Measurements from ENCODE around the gene BTBD1. TPM values are rescaled to one million over a fixed set of nuclear protein-coding genes. Genes with fewer than 3 reads are reported as not detected.
A peak's percentile ranks its signal among the peaks of the same experiment; 100 is the strongest.
"Not testable (repeated sequence)": the region's sequence is repeated elsewhere in the genome, so short reads cannot be mapped to it uniquely, and the experiment has no call there.

The BTBD1 gene
- total RNA-seq, 1 experiment from 2014 or later: 83.9 TPM

- Histone ChIP-seq H3K9ac (ENCODE audit: low read length) (peak overlapping the region; percentile 93), H3K9me2 (replicated peaks; ENCODE audit: low read length) (no peaks in the 10 kb centered on the region), H4K20me1 (ENCODE audit: low read length) (no peaks in the 10 kb centered on the region), H3F3A (ENCODE audit: low read length, unreplicated experiment) (no peaks in the 10 kb centered on the region), H3K79me2 (ENCODE audit: low read length) (peaks cover 14% of the 10 kb centered on the region), H3K36me3 (ENCODE audit: low read depth, low read length) (peaks cover 14% of the 10 kb centered on the region), H3K27ac (ENCODE audit: low read length) (peak overlapping the region; percentile 44), H3K27me3 (ENCODE audit: low read length) (no peaks in the 10 kb centered on the region), H3K4me2 (ENCODE audit: low read length) (peak overlapping the region; percentile 85), H2AFZ (ENCODE audit: low read length) (peak overlapping the region; percentile 80), H3K4me3 (ENCODE audit: low read length) (peak overlapping the region; percentile 92), H3K9me3 (ENCODE audit: low read length) (no peaks in the 10 kb centered on the region), H3K4me1 (ENCODE audit: insufficient read depth, low read length) (peaks cover 20% of the 10 kb centered on the region)
- ATAC-seq: peak; percentile 61
- BruUV-seq (replicated peaks): TSS peak; percentile 45
- peak; percentile 71 for DNase-seq
- POLR2A ChIA-PET (ENCODE audit: unreplicated experiment): no interaction called here
- peak; percentile 86 for TF ChIP-seq CTCF (conservative IDR thresholded peaks at IDR 0.05; ENCODE audit: low read depth, low read length)
- TF ChIP-seq EZH2phosphoT487 (IDR thresholded peaks at IDR 0.05; ENCODE audit: borderline replicate concordance, low read length): no peak
- CTCF ChIA-PET: interaction anchor here (0.6 to 1.3 kb wide), 2 partner anchors 210 to 261 kb away, joined by 3 to 4 read pairs; no protein-coding TSS in a partner anchor
- intact Hi-C loops (cut with micrococcal nuclease): loop anchor here (2.0 kb wide), 1 partner anchor 198 kb away; no protein-coding TSS in a partner anchor
These were observed 56.3 kb downstream of the BTBD1 start for GRCh38 chr15:83010709-83011270.

- H3K27ac ChIP-seq (ENCODE audit: low read length); H3K27me3 ChIP-seq (ENCODE audit: low read length); H3K36me3 ChIP-seq (ENCODE audit: low read depth, low read length); H3K79me2 ChIP-seq (ENCODE audit: low read length); DNase-seq; H3K4me1 ChIP-seq (ENCODE audit: insufficient read depth, low read length); H3K9ac ChIP-seq (ENCODE audit: low read length); H3F3A ChIP-seq (ENCODE audit: low read length, unreplicated experiment); H3K9me3 ChIP-seq (ENCODE audit: low read length); H2AFZ ChIP-seq (ENCODE audit: low read length); POLR2A ChIA-PET (ENCODE audit: unreplicated experiment); H4K20me1 ChIP-seq (ENCODE audit: low read length); CTCF ChIA-PET; H3K4me2 ChIP-seq (ENCODE audit: low read length); H3K4me3 ChIP-seq (ENCODE audit: low read length); H3K9me2 ChIP-seq (replicated peaks; ENCODE audit: low read length); BruUV-seq (replicated peaks): not testable (repeated sequence)
- ATAC-seq: peak; percentile 16; the same call in 1 of the 2 replicates
- intact Hi-C loops (cut with micrococcal nuclease): loop anchor here (1.0 kb wide), 2 partner anchors 151 to 168 kb away; no protein-coding TSS in a partner anchor
- peak; percentile 6; the same call in 1 of the 2 replicates for TF ChIP-seq CTCF (conservative IDR thresholded peaks at IDR 0.05; ENCODE audit: low read depth, low read length)
These were observed 66.4 kb downstream of the BTBD1 start for GRCh38 chr15:83000672-83001031.

- H3K4me3 ChIP-seq (ENCODE audit: low read length): peak overlapping the region; percentile 56
- DNase-seq: peak; percentile 75
- peak; percentile 79 for TF ChIP-seq CTCF (conservative IDR thresholded peaks at IDR 0.05; ENCODE audit: low read depth, low read length)
- TF ChIP-seq EZH2 (IDR thresholded peaks at IDR 0.05; ENCODE audit: low read length, unreplicated experiment): no peak
- no peaks in the 10 kb centered on the region for H3K4me1 ChIP-seq (ENCODE audit: insufficient read depth, low read length)
- H4K20me1 ChIP-seq (ENCODE audit: low read length): no peaks in the 10 kb centered on the region
- H3K27ac ChIP-seq (ENCODE audit: low read length): no peak overlapping the region
- H3K9ac ChIP-seq (ENCODE audit: low read length): peak overlapping the region; percentile 37; the same call in 1 of the 2 replicates
- peak overlapping the region; percentile 63 for H2AFZ ChIP-seq (ENCODE audit: low read length)
- POLR2A ChIA-PET (ENCODE audit: unreplicated experiment): no interaction called here
- CTCF ChIA-PET: no interaction called here
- no peaks in the 10 kb centered on the region for H3K9me2 ChIP-seq (replicated peaks; ENCODE audit: low read length)
- peak; percentile 81 for ATAC-seq
- H3K4me2 ChIP-seq (ENCODE audit: low read length): peak overlapping the region; percentile 81
- no TSS peak for BruUV-seq (replicated peaks)
- no peaks in the 10 kb centered on the region for H3K79me2 ChIP-seq (ENCODE audit: low read length)
- H3F3A ChIP-seq (ENCODE audit: low read length, unreplicated experiment): no peaks in the 10 kb centered on the region
- H3K36me3 ChIP-seq (ENCODE audit: low read depth, low read length): peaks cover 4% of the 10 kb centered on the region; the same call in 1 of the 2 replicates
- intact Hi-C loops (cut with micrococcal nuclease): loop anchor here (1.0 kb wide), 2 partner anchors 151 to 168 kb away; no protein-coding TSS in a partner anchor
- H3K27me3 ChIP-seq (ENCODE audit: low read length): no peaks in the 10 kb centered on the region
- H3K9me3 ChIP-seq (ENCODE audit: low read length): no peaks in the 10 kb centered on the region
These were observed 67.0 kb downstream of the BTBD1 start for GRCh38 chr15:82999905-83000671.
